Astrocyte (in vitro differentiated cells and primary cell): Measurements from ENCODE around the gene LSM14B. TPM values are rescaled to one million over a fixed set of nuclear protein-coding genes. Genes with fewer than 3 reads are reported as not detected.

ENCODE experiments used
- DNase-seq: peaks from one replicate; pipeline ENCODE4 v3.0.0-alpha.2; 2010; ENCODE audit warnings: low read depth
- FAIRE-seq: peaks from 2 replicates; lab custom pipeline; 2011; peaks lifted over from hg19 to GRCh38; lab: Jason Lieb, UNC
- H2AFZ ChIP-seq: 2 replicates; pipeline ENCODE4 v1.6.0; 2012; ENCODE audit warnings: low read depth, low read length, inconsistent platforms
- H3K27ac ChIP-seq: 2 replicates; pipeline ENCODE4 v1.5.1; 2011; ENCODE audit warnings: low read depth, low read length, inconsistent platforms
- H3K27me3 ChIP-seq: 2 replicates; pipeline ENCODE4 v1.6.0; 2011; ENCODE audit warnings: low read length, inconsistent platforms; ENCODE audit not compliant: insufficient read depth
- H3K36me3 ChIP-seq: 2 replicates; pipeline ENCODE4 v1.5.1; 2011; ENCODE audit warnings: low read length, inconsistent platforms; ENCODE audit not compliant: insufficient read depth
- H3K4me1 ChIP-seq: 2 replicates; pipeline ENCODE4 v1.5.1; 2011; ENCODE audit warnings: low read length, inconsistent platforms; ENCODE audit not compliant: insufficient read depth
- H3K4me2 ChIP-seq: 2 replicates; pipeline ENCODE4 v1.6.0; 2012; ENCODE audit warnings: low read length, inconsistent platforms
- H3K4me3 ChIP-seq: 2 replicates; pipeline ENCODE4 v1.5.1; 2011; ENCODE audit warnings: low read depth, mild to moderate bottlenecking, low read length, inconsistent platforms; ENCODE audit not compliant: insufficient read depth
- H3K79me2 ChIP-seq: 2 replicates; pipeline ENCODE4 v1.6.0; 2012; ENCODE audit warnings: mild to moderate bottlenecking, low read length, inconsistent platforms; ENCODE audit not compliant: insufficient read depth
- H3K9ac ChIP-seq: 2 replicates; pipeline ENCODE4 v1.6.0; 2012; ENCODE audit warnings: mild to moderate bottlenecking, low read length, inconsistent platforms
- H3K9me3 ChIP-seq: 2 replicates; pipeline ENCODE4 v1.5.1; 2012; ENCODE audit warnings: low read depth, mild to moderate bottlenecking, low read length, inconsistent platforms; ENCODE audit not compliant: insufficient read depth
- H4K20me1 ChIP-seq: 2 replicates; pipeline ENCODE4 v1.6.0; 2012; ENCODE audit warnings: low read length, inconsistent platforms; ENCODE audit not compliant: insufficient read depth
- H3K27ac Mint-ChIP-seq: one replicate; pipeline ENCODE4 v1.8.0; 2021; ENCODE audit warnings: mild to moderate bottlenecking, mixed read lengths; ENCODE audit not compliant: unreplicated experiment
- H3K27me3 Mint-ChIP-seq: one replicate; pipeline ENCODE4 v1.8.0; 2021; ENCODE audit warnings: low read depth, mixed read lengths; ENCODE audit not compliant: unreplicated experiment
- H3K36me3 Mint-ChIP-seq: one replicate; pipeline ENCODE4 v1.8.0; 2021; ENCODE audit warnings: low read depth, mixed read lengths; ENCODE audit not compliant: unreplicated experiment
- H3K4me1 Mint-ChIP-seq: one replicate; pipeline ENCODE4 v1.8.0; 2021; ENCODE audit warnings: low read depth, mixed read lengths; ENCODE audit not compliant: unreplicated experiment
- H3K4me3 Mint-ChIP-seq: one replicate; pipeline ENCODE4 v1.8.0; 2021; ENCODE audit warnings: mild to moderate bottlenecking, moderate library complexity, mixed read lengths; ENCODE audit not compliant: unreplicated experiment
- H3K9me3 Mint-ChIP-seq: one replicate; pipeline ENCODE4 v1.8.0; 2021; ENCODE audit warnings: mild to moderate bottlenecking, mixed read lengths; ENCODE audit not compliant: unreplicated experiment
- EZH2 ChIP-seq: IDR thresholded peaks from 2 replicates; pipeline ENCODE4 v1.6.1; 2012; ENCODE audit warnings: mild to moderate bottlenecking, low read length, inconsistent platforms; ENCODE audit not compliant: insufficient read depth
- total RNA-seq: library from RNA; stranded (reverse); gene quantifications from 2 replicates; pipeline ENCODE4 v1.2.1, GENCODE V29; 2021
- TF ChIP-seq, protein P1 (sequence below): IDR thresholded peaks from 2 replicates; pipeline ENCODE4 v1.5.1; 2011; ENCODE audit warnings: low read depth, mild to moderate bottlenecking, inconsistent platforms, low read length, moderate library complexity; ENCODE audit not compliant: insufficient read depth

LSM14B gene
- total RNA-seq, 1 donor from 2014 or later, result 27.1 TPM

- Histone ChIP-seq H3K9me3 (no peaks in the 10 kb centered on the region), H3K79me2 (no peaks in the 10 kb centered on the region), H3K4me3 (no peak overlapping the region), H3K4me2 (no peak overlapping the region), H4K20me1 (no peaks in the 10 kb centered on the region), H2AFZ (no peak overlapping the region), H3K27me3 (no peaks in the 10 kb centered on the region), H3K4me1 (no peaks in the 10 kb centered on the region), H3K27ac (no peak overlapping the region), H3K9ac (no peak overlapping the region), H3K36me3 (peaks cover 13% of the 10 kb centered on the region)
- Mint-ChIP-seq H3K9me3 (no peaks in the 10 kb centered on the region), H3K27ac (no peak overlapping the region), H3K27me3 (no peaks in the 10 kb centered on the region), H3K4me1 (no peaks in the 10 kb centered on the region), H3K36me3 (peaks cover 10% of the 10 kb centered on the region), H3K4me3 (no peak overlapping the region)
- no peak for TF ChIP-seq EZH2
- TF ChIP-seq, protein P1, sequence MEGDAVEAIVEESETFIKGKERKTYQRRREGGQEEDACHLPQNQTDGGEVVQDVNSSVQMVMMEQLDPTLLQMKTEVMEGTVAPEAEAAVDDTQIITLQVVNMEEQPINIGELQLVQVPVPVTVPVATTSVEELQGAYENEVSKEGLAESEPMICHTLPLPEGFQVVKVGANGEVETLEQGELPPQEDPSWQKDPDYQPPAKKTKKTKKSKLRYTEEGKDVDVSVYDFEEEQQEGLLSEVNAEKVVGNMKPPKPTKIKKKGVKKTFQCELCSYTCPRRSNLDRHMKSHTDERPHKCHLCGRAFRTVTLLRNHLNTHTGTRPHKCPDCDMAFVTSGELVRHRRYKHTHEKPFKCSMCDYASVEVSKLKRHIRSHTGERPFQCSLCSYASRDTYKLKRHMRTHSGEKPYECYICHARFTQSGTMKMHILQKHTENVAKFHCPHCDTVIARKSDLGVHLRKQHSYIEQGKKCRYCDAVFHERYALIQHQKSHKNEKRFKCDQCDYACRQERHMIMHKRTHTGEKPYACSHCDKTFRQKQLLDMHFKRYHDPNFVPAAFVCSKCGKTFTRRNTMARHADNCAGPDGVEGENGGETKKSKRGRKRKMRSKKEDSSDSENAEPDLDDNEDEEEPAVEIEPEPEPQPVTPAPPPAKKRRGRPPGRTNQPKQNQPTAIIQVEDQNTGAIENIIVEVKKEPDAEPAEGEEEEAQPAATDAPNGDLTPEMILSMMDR, result no peak
- FAIRE-seq (no peak), DNase-seq (no peak)
Measured at GRCh38 chr20:62172666-62173065, 50.4 kb downstream of the LSM14B start.

DNA sequence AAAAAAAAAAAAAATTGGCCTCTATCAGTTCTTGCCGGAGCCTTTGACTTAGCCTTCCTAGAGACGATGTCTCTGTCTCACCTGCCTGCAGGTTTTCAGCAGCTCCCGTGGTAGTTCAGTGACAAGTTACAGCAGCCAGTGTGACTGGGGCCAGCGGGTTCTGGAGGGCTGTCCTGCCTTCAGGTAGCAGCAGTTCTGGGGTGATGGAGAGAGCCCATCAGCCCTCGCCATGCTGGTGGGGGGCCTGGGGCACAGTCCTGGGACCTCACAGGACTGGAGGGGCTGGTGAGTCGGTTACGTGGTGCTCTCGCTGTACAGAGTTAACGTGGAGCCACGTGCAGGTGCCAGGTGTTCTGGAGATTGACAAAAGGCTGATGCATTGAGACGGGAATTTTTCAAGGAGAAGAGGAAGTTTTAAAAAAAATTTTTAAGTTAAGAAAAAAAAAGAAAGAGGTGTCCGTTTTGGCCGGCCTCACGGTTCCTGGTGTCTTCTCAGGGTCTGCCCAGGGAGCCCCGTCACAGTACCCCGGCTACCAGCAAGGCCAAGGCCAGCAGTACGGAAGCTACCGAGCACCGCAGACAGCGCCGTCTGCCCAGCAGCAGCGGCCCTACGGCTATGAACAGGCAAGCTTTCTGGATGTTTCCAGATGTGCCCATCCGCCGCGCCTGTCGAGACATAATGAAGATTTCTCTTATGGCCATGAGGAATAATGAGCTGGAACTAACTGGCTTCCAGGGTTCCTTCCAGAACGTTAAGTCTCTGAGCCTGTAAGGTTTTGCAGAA, 51.9 kb downstream of the LSM14B start:
- no peak overlapping the region for H3K9ac ChIP-seq
- Mint-ChIP-seq H3K4me1 (no peaks in the 10 kb centered on the region), H3K9me3 (no peaks in the 10 kb centered on the region), H3K27ac (no peak overlapping the region), H3K27me3 (no peaks in the 10 kb centered on the region), H3K36me3 (peaks cover 7% of the 10 kb centered on the region), H3K4me3 (no peak overlapping the region)
- no peak overlapping the region for H3K4me3 ChIP-seq
- DNase-seq (no peak), FAIRE-seq (no peak)
- H3K79me2 ChIP-seq, result no peaks in the 10 kb centered on the region
- H3K27me3 ChIP-seq, result no peaks in the 10 kb centered on the region
- TF ChIP-seq, protein P1, result no peak
- TF ChIP-seq EZH2, result no peak
- no peaks in the 10 kb centered on the region for H4K20me1 ChIP-seq
- no peak overlapping the region for H3K27ac ChIP-seq
- H3K4me1 ChIP-seq, result no peaks in the 10 kb centered on the region
- H3K36me3 ChIP-seq, result peaks cover 13% of the 10 kb centered on the region
- no peak overlapping the region for H3K4me2 ChIP-seq
- no peaks in the 10 kb centered on the region for H3K9me3 ChIP-seq
- no peak overlapping the region for H2AFZ ChIP-seq
